GM21423 (cell line): ENCODE data around the gene GAD2.
"Not testable (repeated sequence)": the region's sequence is repeated elsewhere in the genome, so short reads cannot be mapped to it uniquely, and the experiment has no call there.

Experiments
- ATAC-seq: cut with Tn5 transposase; IDR thresholded peaks from one replicate; pipeline ENCODE4 v1.9.1; 2021; ENCODE audit warnings: mild to moderate bottlenecking, moderate library complexity; ENCODE audit not compliant: unreplicated experiment

Gene GAD2

GRCh38 chr10:26314265-26315013 lies 97.9 kb downstream of the GAD2 start:
- ATAC-seq = no peak

- no peak for ATAC-seq
Measured at GRCh38 chr10:26318672-26319071, 102.1 kb downstream of the GAD2 start.

GRCh38 chr10:26323219-26323618 lies 106.6 kb downstream of the GAD2 start:
- ATAC-seq = no peak

GRCh38 chr10:26326851-26327250 lies 110.3 kb downstream of the GAD2 start:
- no peak for ATAC-seq

GRCh38 chr10:26327811-26328210 lies 111.2 kb downstream of the GAD2 start:
- ATAC-seq = no peak

GRCh38 chr10:26331371-26331770 lies 114.8 kb downstream of the GAD2 start:
- no peak for ATAC-seq

- no peak for ATAC-seq
Measured at GRCh38 chr10:26334232-26334931, 117.8 kb downstream of the GAD2 start.

GRCh38 chr10:26334932-26335573 lies 118.5 kb downstream of the GAD2 start:
- ATAC-seq = peak; percentile 77

- peak; percentile 55 for ATAC-seq
Measured at GRCh38 chr10:26335574-26336093, 119.1 kb downstream of the GAD2 start.

- ATAC-seq = no peak
Measured at GRCh38 chr10:26336979-26337378, 120.4 kb downstream of the GAD2 start.

- ATAC-seq = no peak
Measured at GRCh38 chr10:26341701-26342100, 125.1 kb downstream of the GAD2 start.

- not testable (repeated sequence) for ATAC-seq
Measured at GRCh38 chr10:26348821-26349417, 132.3 kb downstream of the GAD2 start.
